ENCODE results near the gene BTN2A1.

The BTN2A1 gene

DNA sequence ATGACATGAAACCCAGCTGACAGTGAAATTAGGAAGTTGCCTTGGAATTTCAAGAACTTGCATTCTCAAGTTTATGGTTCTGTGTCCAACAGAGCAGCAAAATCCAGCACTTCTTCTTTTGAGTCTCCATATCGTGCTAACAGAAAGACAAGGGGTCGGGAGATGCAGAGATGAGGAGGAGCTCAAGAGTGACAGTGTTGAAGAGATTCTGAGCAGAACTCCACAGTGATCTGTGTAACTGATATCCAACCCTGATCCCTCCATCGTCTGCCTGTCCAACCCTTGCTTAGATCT, 21.2 kb downstream of the BTN2A1 start:
- TF ChIP-seq, protein P1, sequence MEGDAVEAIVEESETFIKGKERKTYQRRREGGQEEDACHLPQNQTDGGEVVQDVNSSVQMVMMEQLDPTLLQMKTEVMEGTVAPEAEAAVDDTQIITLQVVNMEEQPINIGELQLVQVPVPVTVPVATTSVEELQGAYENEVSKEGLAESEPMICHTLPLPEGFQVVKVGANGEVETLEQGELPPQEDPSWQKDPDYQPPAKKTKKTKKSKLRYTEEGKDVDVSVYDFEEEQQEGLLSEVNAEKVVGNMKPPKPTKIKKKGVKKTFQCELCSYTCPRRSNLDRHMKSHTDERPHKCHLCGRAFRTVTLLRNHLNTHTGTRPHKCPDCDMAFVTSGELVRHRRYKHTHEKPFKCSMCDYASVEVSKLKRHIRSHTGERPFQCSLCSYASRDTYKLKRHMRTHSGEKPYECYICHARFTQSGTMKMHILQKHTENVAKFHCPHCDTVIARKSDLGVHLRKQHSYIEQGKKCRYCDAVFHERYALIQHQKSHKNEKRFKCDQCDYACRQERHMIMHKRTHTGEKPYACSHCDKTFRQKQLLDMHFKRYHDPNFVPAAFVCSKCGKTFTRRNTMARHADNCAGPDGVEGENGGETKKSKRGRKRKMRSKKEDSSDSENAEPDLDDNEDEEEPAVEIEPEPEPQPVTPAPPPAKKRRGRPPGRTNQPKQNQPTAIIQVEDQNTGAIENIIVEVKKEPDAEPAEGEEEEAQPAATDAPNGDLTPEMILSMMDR (IDR thresholded peaks at IDR 0.05; ENCODE audit: low read depth, low read length, missing control alignments), result no peak
- no peak for DNase-seq (ENCODE audit: low read depth)
- in situ Hi-C loops (cut with HindIII; ENCODE audit: low sequenced_read_pairs), result no loop called here

DNA sequence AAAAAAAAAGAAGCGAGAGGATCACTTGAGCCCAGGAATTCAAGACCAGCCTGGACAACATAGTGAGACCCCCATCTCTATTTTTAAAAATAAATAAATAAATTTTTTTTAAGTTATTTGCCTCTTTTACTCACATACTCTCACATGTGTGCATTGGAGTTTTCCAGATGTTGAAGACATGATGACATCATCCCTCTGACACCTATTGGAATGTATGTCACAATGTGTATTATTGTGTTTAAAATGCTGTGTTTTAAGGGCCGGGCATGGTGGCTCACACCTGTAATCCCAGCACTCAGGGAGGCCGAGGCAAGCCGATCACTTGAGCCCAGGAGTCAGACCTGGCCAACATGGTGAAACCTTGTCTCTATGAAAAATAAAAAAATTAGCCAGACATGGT, 24.6 kb downstream of the BTN2A1 start:
- H3K4me3 ChIP-seq (ENCODE audit: low read depth, low read length), result no peak overlapping the region
- in situ Hi-C loops (cut with HindIII; ENCODE audit: low sequenced_read_pairs), result no loop called here
- TF ChIP-seq, protein P1 (IDR thresholded peaks at IDR 0.05; ENCODE audit: low read depth, low read length, missing control alignments), result no peak
- DNase-seq (ENCODE audit: low read depth), result no peak

More for the DNA sequence above, 21.2 kb downstream of the BTN2A1 start:
- H3K4me3 ChIP-seq (ENCODE audit: low read depth, low read length), result no peak overlapping the region

DNA sequence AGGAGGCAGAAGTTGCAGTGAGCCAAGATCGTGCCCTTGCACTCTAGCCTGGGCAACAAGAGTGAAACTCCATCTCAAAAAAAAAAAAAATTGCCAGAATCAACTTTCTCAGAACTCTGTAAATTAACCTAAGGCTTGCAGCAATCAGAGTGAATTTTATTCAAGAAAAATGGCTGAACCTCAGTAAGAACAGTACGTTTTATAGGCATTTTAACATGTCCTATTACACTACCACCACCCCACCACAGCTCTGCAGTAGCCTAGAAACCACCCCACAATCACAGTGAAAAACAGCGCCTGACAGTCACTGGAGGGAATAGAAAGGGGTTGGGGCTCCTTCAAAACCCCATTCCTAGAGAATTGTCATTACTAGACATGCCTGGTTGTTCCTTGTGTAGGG, 26.0 kb downstream of the BTN2A1 start:
- in situ Hi-C loops (cut with HindIII; ENCODE audit: low sequenced_read_pairs), result no loop called here
- DNase-seq (ENCODE audit: low read depth), result no peak
- no peak overlapping the region for H3K4me3 ChIP-seq (ENCODE audit: low read depth, low read length)
- TF ChIP-seq, protein P1 (IDR thresholded peaks at IDR 0.05; ENCODE audit: low read depth, low read length, missing control alignments), result no peak

DNA sequence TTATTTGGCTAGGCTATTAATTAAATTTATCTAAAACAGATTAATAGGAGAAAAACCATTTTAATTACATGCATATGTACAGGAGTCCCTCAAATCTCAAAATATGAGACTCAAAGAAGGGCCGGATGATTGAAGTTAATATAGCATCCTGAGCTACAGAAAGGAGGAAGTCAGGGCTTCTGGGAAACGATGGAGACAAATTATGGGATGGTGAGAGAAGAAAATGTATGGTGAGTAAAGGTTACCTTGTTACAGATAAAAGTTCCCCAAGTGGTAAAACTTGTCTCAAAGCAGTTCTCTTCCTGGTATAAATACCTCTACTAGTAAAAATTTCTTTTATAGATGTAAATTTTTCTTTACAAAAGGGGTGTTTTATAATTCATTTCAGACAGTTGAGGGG, 26.4 kb downstream of the BTN2A1 start:
- H3K4me3 ChIP-seq (ENCODE audit: low read depth, low read length), result no peak overlapping the region
- TF ChIP-seq, protein P1 (IDR thresholded peaks at IDR 0.05; ENCODE audit: low read depth, low read length, missing control alignments), result no peak
- no peak for DNase-seq (ENCODE audit: low read depth)
- in situ Hi-C loops (cut with HindIII; ENCODE audit: low sequenced_read_pairs), result no loop called here

DNA sequence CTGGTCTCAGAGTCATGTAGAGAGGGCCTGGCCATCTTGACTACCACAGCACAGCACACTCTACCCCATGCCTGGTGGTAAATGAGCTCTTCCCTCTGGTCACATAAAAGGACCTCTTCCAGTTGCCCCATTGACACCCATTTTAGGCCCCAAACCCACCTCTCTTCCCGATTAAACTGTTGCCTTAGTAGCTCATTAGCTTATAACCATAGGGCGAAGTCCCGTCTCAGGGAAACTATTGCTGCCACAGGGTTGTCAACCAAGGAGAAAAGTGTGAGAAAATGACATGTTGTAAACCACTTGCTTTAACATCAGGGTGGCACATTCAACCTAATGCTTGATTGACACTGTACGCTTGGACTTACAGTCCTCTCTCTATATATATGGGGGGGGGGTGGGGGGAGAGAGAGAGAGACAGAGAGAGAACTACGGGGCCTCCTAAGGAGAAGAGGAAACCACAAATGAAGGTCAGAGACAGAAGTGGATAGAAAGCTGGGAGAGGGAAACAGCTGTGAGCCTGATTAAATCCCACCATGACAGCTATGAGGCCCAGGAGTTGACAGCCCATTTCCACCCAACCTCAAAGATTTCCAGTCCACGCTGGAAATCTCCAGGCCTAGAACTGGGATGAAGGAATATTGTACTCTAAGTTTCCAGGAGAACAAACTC, 27.5 kb downstream of the BTN2A1 start:
- H3K4me3 ChIP-seq (ENCODE audit: low read depth, low read length), result no peak overlapping the region
- no peak for DNase-seq (ENCODE audit: low read depth)
- TF ChIP-seq, protein P1 (IDR thresholded peaks at IDR 0.05; ENCODE audit: low read depth, low read length, missing control alignments), result no peak
- in situ Hi-C loops (cut with HindIII; ENCODE audit: low sequenced_read_pairs), result no loop called here

DNA sequence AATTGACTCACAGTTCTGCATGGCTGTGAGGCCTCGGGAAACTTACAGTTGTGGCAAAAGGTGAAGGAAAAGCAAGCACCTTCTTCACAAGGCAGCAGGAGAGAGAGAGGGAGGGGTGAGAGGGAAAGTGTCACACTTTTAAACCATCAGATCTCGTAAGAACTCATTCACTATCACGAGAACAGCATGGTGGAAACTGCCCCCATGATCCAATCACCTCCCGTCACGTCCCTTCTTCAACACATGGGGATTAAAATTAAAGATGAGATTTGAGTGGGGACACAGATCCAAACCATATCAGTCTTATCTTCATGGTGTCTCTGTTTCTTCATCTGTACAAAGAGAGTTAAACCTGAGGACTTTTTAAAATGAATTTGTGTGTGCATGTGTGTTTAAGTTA, 28.6 kb downstream of the BTN2A1 start:
- DNase-seq (ENCODE audit: low read depth), result no peak
- no peak overlapping the region for H3K4me3 ChIP-seq (ENCODE audit: low read depth, low read length)
- in situ Hi-C loops (cut with HindIII; ENCODE audit: low sequenced_read_pairs), result no loop called here

More for the DNA sequence above, 28.6 kb downstream of the BTN2A1 start:
- TF ChIP-seq, protein P1 (IDR thresholded peaks at IDR 0.05; ENCODE audit: low read depth, low read length, missing control alignments), result no peak
